Neural cell (in vitro differentiated cells): ENCODE data around the gene TAB2. TPM values are rescaled to one million over a fixed set of nuclear protein-coding genes. Genes with fewer than 3 reads are reported as not detected.

ENCODE experiments used
- H2AFZ ChIP-seq: fragments of 200-600, 300-800 bp; sonication (generic), shearing (Covaris generic); 2 replicates; pipeline ENCODE4 v1.6.0; 2014; ENCODE audit warnings: low read depth, mild to moderate bottlenecking, antibody characterized with exemption, low read length, moderate library complexity
- H3F3A ChIP-seq: fragments of 200-600 bp; shearing (Covaris generic); 2 replicates; pipeline ENCODE4 v1.6.1; 2016; ENCODE audit warnings: mild to moderate bottlenecking, moderate library complexity, mixed read lengths, antibody characterized with exemption, low read length; ENCODE audit not compliant: insufficient read depth, poor library complexity, severe bottlenecking
- H3K27ac ChIP-seq: fragments of 200-600, 300-800 bp; sonication (generic), shearing (Covaris generic); 2 replicates; pipeline ENCODE4 v1.5.1; 2014; ENCODE audit warnings: mild to moderate bottlenecking, low read length, moderate library complexity
- H3K27me3 ChIP-seq: fragments of 300-800, 200-600 bp; sonication (generic), shearing (Covaris generic); 2 replicates; pipeline ENCODE4 v1.6.0; 2014; ENCODE audit warnings: mild to moderate bottlenecking, low read depth, low read length, moderate library complexity; ENCODE audit not compliant: insufficient read depth
- H3K36me3 ChIP-seq: fragments of 300-800, 200-600 bp; sonication (generic), shearing (Covaris generic); 2 replicates; pipeline ENCODE4 v1.5.1; 2014; ENCODE audit warnings: mild to moderate bottlenecking, antibody characterized with exemption, low read length, moderate library complexity; ENCODE audit not compliant: insufficient read depth
- H3K4me2 ChIP-seq: fragments of 300-800, 200-600 bp; sonication (generic), shearing (Covaris generic); 2 replicates; pipeline ENCODE4 v1.6.0; 2014; ENCODE audit warnings: mild to moderate bottlenecking, low read length
- H3K4me3 ChIP-seq: fragments of 300-800, 200-600 bp; sonication (generic), shearing (Covaris generic); 2 replicates; pipeline ENCODE4 v1.5.1; 2014; ENCODE audit warnings: mild to moderate bottlenecking, low read length, moderate library complexity
- H3K79me2 ChIP-seq: fragments of 200-600 bp; shearing (Covaris generic); replicated peaks from 2 replicates; pipeline ENCODE4 v1.6.0; 2014; ENCODE audit warnings: mild to moderate bottlenecking, low read length, moderate library complexity; ENCODE audit not compliant: insufficient read depth
- H3K9ac ChIP-seq: fragments of 300-800, 200-600 bp; sonication (generic), shearing (Covaris generic); 2 replicates; pipeline ENCODE4 v1.6.1; 2016; ENCODE audit warnings: mild to moderate bottlenecking, low read length, mixed read lengths
- H3K9me2 ChIP-seq: fragments of 200-600 bp; shearing (Covaris generic); 2 replicates; pipeline ENCODE4 v1.6.1; 2016; ENCODE audit warnings: mild to moderate bottlenecking, low read length, mixed read lengths; ENCODE audit not compliant: insufficient read depth
- H3K9me3 ChIP-seq: fragments of 200-600, 300-800 bp; sonication (generic), shearing (Covaris generic); 2 replicates; pipeline ENCODE4 v1.6.1; 2016; ENCODE audit warnings: mild to moderate bottlenecking, mixed run types, low read length, moderate library complexity, mixed read lengths
- H4K20me1 ChIP-seq: fragments of 200-600 bp; shearing (Covaris generic); 2 replicates; pipeline ENCODE4 v1.6.1; 2016; ENCODE audit warnings: mild to moderate bottlenecking, mixed run types; ENCODE audit not compliant: insufficient read depth
- EP300 ChIP-seq: fragments of 450-650 bp; conservative IDR thresholded peaks from 2 replicates; pipeline ENCODE4 v1.6.1; 2014; ENCODE audit warnings: antibody characterized with exemption, mild to moderate bottlenecking, moderate library complexity; ENCODE audit not compliant: poor library complexity, severe bottlenecking
- EZH2 ChIP-seq: fragments of 200-600, 300-800 bp; shearing (Covaris generic), sonication (generic); IDR thresholded peaks from 2 replicates; pipeline ENCODE4 v1.6.1; 2014; ENCODE audit warnings: antibody characterized with exemption, low read length, borderline replicate concordance, mild to moderate bottlenecking; ENCODE audit not compliant: insufficient read depth, poor library complexity, severe bottlenecking
- MXI1 ChIP-seq: fragments of 450-650 bp; conservative IDR thresholded peaks from 2 replicates; pipeline ENCODE4 v1.6.1; 2014; ENCODE audit warnings: antibody characterized with exemption, mild to moderate bottlenecking; ENCODE audit not compliant: poor library complexity, severe bottlenecking
- POLR2AphosphoS5 ChIP-seq: IDR thresholded peaks from 2 replicates; pipeline ENCODE4 v1.6.1; 2012
- RAD21 ChIP-seq: fragments of 450-650 bp; conservative IDR thresholded peaks from 2 replicates; pipeline ENCODE4 v1.6.1; 2014; ENCODE audit warnings: antibody characterized with exemption, mild to moderate bottlenecking, moderate library complexity
- SMC3 ChIP-seq: fragments of 450-650 bp; conservative IDR thresholded peaks from 2 replicates; pipeline ENCODE4 v1.6.1; 2014; ENCODE audit warnings: antibody characterized with exemption, mild to moderate bottlenecking, moderate library complexity; ENCODE audit not compliant: poor library complexity
- TAF1 ChIP-seq: IDR thresholded peaks from 2 replicates; pipeline ENCODE4 v1.6.1; 2012; ENCODE audit warnings: low read depth
- polyA plus RNA-seq: library from polyadenylated mRNA; depleted of rRNA; stranded (reverse); fragments of >200 nt; gene quantifications from 2 replicates; pipeline ENCODE4 v1.2.3, GENCODE V29; 2014
- TF ChIP-seq, protein P1 (sequence below): fragments of 450-650 bp; IDR thresholded peaks from 2 replicates; pipeline ENCODE4 v1.5.1; 2014; ENCODE audit warnings: antibody characterized with exemption, mild to moderate bottlenecking, moderate library complexity; ENCODE audit not compliant: poor library complexity, severe bottlenecking
- TF ChIP-seq, protein P2 (sequence below): IDR thresholded peaks from 2 replicates; pipeline ENCODE4 v1.6.1; 2012; ENCODE audit warnings: borderline replicate concordance

Gene TAB2
- polyA plus RNA-seq, 1 donor from 2014 or later, result 27.6 TPM

- Histone ChIP-seq H3K4me2 (no peak overlapping the region), H3F3A (no peaks in the 10 kb centered on the region), H3K27me3 (no peaks in the 10 kb centered on the region), H3K36me3 (peaks cover 4% of the 10 kb centered on the region), H3K4me3 (no peak overlapping the region), H3K9me2 (no peaks in the 10 kb centered on the region), H2AFZ (no peak overlapping the region), H4K20me1 (no peaks in the 10 kb centered on the region), H3K27ac (no peak overlapping the region), H3K79me2 (no peaks in the 10 kb centered on the region), H3K9ac (no peak overlapping the region), H3K9me3 (no peaks in the 10 kb centered on the region)
- TF ChIP-seq RAD21, result no peak
- TF ChIP-seq TAF1, result no peak
- TF ChIP-seq, protein P1, sequence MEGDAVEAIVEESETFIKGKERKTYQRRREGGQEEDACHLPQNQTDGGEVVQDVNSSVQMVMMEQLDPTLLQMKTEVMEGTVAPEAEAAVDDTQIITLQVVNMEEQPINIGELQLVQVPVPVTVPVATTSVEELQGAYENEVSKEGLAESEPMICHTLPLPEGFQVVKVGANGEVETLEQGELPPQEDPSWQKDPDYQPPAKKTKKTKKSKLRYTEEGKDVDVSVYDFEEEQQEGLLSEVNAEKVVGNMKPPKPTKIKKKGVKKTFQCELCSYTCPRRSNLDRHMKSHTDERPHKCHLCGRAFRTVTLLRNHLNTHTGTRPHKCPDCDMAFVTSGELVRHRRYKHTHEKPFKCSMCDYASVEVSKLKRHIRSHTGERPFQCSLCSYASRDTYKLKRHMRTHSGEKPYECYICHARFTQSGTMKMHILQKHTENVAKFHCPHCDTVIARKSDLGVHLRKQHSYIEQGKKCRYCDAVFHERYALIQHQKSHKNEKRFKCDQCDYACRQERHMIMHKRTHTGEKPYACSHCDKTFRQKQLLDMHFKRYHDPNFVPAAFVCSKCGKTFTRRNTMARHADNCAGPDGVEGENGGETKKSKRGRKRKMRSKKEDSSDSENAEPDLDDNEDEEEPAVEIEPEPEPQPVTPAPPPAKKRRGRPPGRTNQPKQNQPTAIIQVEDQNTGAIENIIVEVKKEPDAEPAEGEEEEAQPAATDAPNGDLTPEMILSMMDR, result no peak
- TF ChIP-seq POLR2AphosphoS5, result no peak
- TF ChIP-seq, protein P2, sequence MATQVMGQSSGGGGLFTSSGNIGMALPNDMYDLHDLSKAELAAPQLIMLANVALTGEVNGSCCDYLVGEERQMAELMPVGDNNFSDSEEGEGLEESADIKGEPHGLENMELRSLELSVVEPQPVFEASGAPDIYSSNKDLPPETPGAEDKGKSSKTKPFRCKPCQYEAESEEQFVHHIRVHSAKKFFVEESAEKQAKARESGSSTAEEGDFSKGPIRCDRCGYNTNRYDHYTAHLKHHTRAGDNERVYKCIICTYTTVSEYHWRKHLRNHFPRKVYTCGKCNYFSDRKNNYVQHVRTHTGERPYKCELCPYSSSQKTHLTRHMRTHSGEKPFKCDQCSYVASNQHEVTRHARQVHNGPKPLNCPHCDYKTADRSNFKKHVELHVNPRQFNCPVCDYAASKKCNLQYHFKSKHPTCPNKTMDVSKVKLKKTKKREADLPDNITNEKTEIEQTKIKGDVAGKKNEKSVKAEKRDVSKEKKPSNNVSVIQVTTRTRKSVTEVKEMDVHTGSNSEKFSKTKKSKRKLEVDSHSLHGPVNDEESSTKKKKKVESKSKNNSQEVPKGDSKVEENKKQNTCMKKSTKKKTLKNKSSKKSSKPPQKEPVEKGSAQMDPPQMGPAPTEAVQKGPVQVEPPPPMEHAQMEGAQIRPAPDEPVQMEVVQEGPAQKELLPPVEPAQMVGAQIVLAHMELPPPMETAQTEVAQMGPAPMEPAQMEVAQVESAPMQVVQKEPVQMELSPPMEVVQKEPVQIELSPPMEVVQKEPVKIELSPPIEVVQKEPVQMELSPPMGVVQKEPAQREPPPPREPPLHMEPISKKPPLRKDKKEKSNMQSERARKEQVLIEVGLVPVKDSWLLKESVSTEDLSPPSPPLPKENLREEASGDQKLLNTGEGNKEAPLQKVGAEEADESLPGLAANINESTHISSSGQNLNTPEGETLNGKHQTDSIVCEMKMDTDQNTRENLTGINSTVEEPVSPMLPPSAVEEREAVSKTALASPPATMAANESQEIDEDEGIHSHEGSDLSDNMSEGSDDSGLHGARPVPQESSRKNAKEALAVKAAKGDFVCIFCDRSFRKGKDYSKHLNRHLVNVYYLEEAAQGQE, result no peak
- no peak for TF ChIP-seq EP300
- TF ChIP-seq MXI1, result no peak
- no peak for TF ChIP-seq SMC3
These were observed 96.5 kb downstream of the TAB2 start for GRCh38 chr6:149414009-149414408.

- Histone ChIP-seq H3K4me2 (no peak overlapping the region), H3K4me3 (no peak overlapping the region), H3K36me3 (peaks cover under 1% of the 10 kb centered on the region), H3F3A (no peaks in the 10 kb centered on the region), H3K27me3 (no peaks in the 10 kb centered on the region), H3K9me2 (no peaks in the 10 kb centered on the region), H3K9ac (no peak overlapping the region), H4K20me1 (no peaks in the 10 kb centered on the region), H3K27ac (no peak overlapping the region), H2AFZ (no peak overlapping the region), H3K9me3 (no peaks in the 10 kb centered on the region), H3K79me2 (no peaks in the 10 kb centered on the region)
- TF ChIP-seq TAF1 (no peak), EZH2 (no peak), POLR2AphosphoS5 (no peak), MXI1 (no peak), SMC3 (no peak), EP300 (no peak)
- TF ChIP-seq, protein P2, result no peak
- TF ChIP-seq, protein P1, result no peak
These were observed 97.3 kb downstream of the TAB2 start for GRCh38 chr6:149414821-149415220.
